Ascending aorta (tissue), 2 donors: ENCODE measurements around the gene LMTK2. TPM values are rescaled to one million over a fixed set of nuclear protein-coding genes. Genes with fewer than 3 reads are reported as not detected.

Source experiments
- DNase-seq, 2 donors: peaks; one replicate each; pipeline ENCODE4 v3.0.0-alpha.2; 2019; ENCODE audit warnings: low spot score in 2 of 2
- H3K27ac ChIP-seq, 2 donors: fragments of 200-600 bp; sonication (generic); one replicate each; pipeline ENCODE4 v1.5.1; 2016 to 2017; ENCODE audit warnings: mild to moderate bottlenecking in 1 of 2
- H3K27me3 ChIP-seq: fragments of 200-600 bp; sonication (generic); one replicate; pipeline ENCODE4 v1.5.1; 2017
- H3K36me3 ChIP-seq, 2 donors: fragments of 200-600 bp; sonication (generic); one replicate each; pipeline ENCODE4 v1.5.1; 2016
- H3K4me1 ChIP-seq, 2 donors: fragments of 200-600 bp; sonication (generic); one replicate each; pipeline ENCODE4 v1.5.1; 2016 to 2017; ENCODE audit warnings: mild to moderate bottlenecking in 1 of 2
- H3K4me3 ChIP-seq, 2 donors: fragments of 200-600 bp; sonication (generic); one replicate each; pipeline ENCODE4 v1.5.1; 2016 to 2017; ENCODE audit warnings: mild to moderate bottlenecking in 1 of 2
- H3K9me3 ChIP-seq, 2 donors: fragments of 200-600 bp; sonication (generic); one replicate each; pipeline ENCODE4 v1.5.1; 2016
- intact Hi-C: fragments of 100-400 bp; cut with DNase I; formaldehyde crosslinking; loops from one replicate; pipeline ENCODE4 v1.15.1; 2023
- total RNA-seq: library from RNA; depleted of rRNA; stranded (reverse); fragments of >200 nt; gene quantifications from one replicate; pipeline ENCODE4 v1.1.0, GENCODE V29; 2016
- TF ChIP-seq, protein P1 (sequence below), 3 experiments: fragments of 200-600 bp in 2 of 3; fragments of 450-650 bp in 1 of 3; sonication (generic) in 2 of 3; IDR thresholded peaks; one replicate each; pipeline ENCODE4 v1.5.1; 2016 to 2019; ENCODE audit warnings: antibody characterized with exemption in 3 of 3, mild to moderate bottlenecking in 1 of 3, moderate library complexity in 1 of 3

LMTK2 gene
- total RNA-seq, 1 donor from 2014 or later, result 11.8 TPM

DNA sequence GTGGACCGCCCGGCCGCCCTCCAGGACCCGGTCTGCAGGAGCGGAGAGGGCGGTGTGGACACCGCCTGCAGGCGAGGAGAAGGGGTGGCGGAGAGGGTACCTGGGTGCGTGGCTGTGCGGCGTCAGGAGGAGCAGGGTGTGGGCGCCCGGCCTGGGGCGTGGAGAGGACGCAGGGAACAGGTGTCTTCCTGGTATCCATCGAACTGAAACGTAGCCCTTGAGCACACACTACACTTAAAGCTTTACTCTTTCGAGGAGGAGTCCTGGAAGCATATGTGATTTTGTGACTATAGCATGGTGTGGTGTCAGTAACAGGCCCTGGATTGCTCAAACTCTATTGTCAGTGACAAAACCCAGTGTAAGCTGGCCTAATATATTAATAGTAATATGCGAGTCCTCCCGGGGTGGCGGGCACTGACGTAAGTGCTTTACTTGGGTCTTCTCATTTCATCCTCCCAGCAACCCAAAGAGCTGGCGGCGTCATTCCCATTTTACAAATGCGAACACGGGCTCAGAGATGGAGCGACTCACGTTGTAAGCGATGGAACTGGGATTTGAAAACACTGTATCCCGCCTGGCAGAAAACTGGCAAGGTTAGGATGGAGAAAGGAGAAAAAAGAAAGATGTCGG is 145.9 kb downstream of the LMTK2 start:
- no peaks in the 10 kb centered on the region for H3K9me3 ChIP-seq
- intact Hi-C loops, result loop anchor here (1.0 to 5.0 kb wide), 3 partner anchors 29 to 146 kb away; partner anchors contain the start of genes BRI3 and LMTK2
- no peaks in the 10 kb centered on the region for H3K27me3 ChIP-seq
- H3K4me1 ChIP-seq, result peaks cover 6 to 18% of the 10 kb centered on the region in 2 donors
- peaks cover 2 to 6% of the 10 kb centered on the region in 2 donors for H3K36me3 ChIP-seq
- peak overlapping the region; percentile 65 to 81 for H3K27ac ChIP-seq
- no peak for DNase-seq
- TF ChIP-seq, protein P1, sequence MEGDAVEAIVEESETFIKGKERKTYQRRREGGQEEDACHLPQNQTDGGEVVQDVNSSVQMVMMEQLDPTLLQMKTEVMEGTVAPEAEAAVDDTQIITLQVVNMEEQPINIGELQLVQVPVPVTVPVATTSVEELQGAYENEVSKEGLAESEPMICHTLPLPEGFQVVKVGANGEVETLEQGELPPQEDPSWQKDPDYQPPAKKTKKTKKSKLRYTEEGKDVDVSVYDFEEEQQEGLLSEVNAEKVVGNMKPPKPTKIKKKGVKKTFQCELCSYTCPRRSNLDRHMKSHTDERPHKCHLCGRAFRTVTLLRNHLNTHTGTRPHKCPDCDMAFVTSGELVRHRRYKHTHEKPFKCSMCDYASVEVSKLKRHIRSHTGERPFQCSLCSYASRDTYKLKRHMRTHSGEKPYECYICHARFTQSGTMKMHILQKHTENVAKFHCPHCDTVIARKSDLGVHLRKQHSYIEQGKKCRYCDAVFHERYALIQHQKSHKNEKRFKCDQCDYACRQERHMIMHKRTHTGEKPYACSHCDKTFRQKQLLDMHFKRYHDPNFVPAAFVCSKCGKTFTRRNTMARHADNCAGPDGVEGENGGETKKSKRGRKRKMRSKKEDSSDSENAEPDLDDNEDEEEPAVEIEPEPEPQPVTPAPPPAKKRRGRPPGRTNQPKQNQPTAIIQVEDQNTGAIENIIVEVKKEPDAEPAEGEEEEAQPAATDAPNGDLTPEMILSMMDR (IDR thresholded peaks at IDR 0.05), result no peak
- H3K4me3 ChIP-seq, result peak overlapping the region; percentile 80 to 90

- Histone ChIP-seq H3K4me1 (peaks cover 6 to 18% of the 10 kb centered on the region in 2 donors), H3K4me3 (no peak overlapping the region), H3K27me3 (no peaks in the 10 kb centered on the region), H3K27ac (no peak overlapping the region), H3K36me3 (peaks cover 6% of the 10 kb centered on the region in 2 donors), H3K9me3 (no peaks in the 10 kb centered on the region)
- TF ChIP-seq, protein P1 (IDR thresholded peaks at IDR 0.05), result no peak
- no peak for DNase-seq
- intact Hi-C loops, result loop anchor here (5.0 kb wide), 1 partner anchor 67 kb away; no protein-coding TSS in a partner anchor
These were observed 147.9 kb downstream of the LMTK2 start for GRCh38 chr7:98254516-98254915.

GRCh38 chr7:98254951-98255610 is 148.4 kb downstream of the LMTK2 start:
- Histone ChIP-seq H3K27ac (no peak overlapping the region), H3K4me3 (no peak overlapping the region), H3K9me3 (no peaks in the 10 kb centered on the region), H3K36me3 (peaks cover 6% of the 10 kb centered on the region in 2 donors), H3K27me3 (no peaks in the 10 kb centered on the region), H3K4me1 (peaks cover 6 to 17% of the 10 kb centered on the region in 2 donors)
- DNase-seq, result no peak
- intact Hi-C loops, result loop anchor here (5.0 kb wide), 1 partner anchor 68 kb away; no protein-coding TSS in a partner anchor
- TF ChIP-seq, protein P1 (IDR thresholded peaks at IDR 0.05), result no peak

DNA sequence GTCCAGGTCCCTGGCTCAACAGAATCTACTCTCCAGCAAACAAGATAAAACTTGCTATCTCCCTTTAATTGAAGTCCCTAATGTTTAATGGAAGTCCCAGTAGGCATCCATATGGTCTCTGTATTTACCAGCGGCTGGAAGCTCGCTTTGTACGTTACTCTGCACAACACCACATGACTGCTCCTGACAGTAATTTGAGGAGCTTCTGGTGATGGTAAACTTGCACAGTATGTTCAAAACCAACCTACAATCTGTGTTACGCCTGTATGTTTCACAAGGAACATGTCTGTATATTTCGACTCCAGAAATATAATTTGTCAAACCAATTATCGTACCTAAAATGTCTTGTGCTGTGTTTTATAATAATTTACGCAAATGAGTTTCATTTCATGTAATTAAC is 149.8 kb downstream of the LMTK2 start:
- Histone ChIP-seq H3K9me3 (no peaks in the 10 kb centered on the region), H3K36me3 (peaks cover 6 to 10% of the 10 kb centered on the region in 2 donors), H3K4me1 (peaks cover 2 to 8% of the 10 kb centered on the region in 2 donors), H3K27ac (no peak overlapping the region), H3K4me3 (no peak overlapping the region), H3K27me3 (no peaks in the 10 kb centered on the region)
- TF ChIP-seq, protein P1 (IDR thresholded peaks at IDR 0.05), result no peak
- no peak for DNase-seq
- intact Hi-C loops, result no loop called here

DNA sequence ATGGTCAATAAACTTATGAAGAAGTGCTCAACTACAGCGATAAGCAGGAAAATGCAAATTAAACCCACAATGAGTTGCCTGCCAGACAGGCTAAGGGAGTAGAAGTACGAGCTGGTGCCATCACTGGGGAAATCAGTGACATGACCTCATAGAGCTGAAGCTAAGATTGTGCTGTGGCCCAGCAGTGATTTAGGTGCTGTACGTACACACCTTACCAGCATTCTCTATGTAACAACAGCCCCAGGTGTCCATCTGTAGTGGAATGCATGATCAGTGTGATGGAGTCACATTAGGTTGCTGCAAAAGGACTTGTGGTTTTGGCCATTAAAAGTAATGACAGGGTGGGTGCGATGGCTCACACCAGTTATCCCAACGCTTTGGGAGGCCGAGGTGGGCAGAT is 151.0 kb downstream of the LMTK2 start:
- Histone ChIP-seq H3K4me3 (no peak overlapping the region), H3K9me3 (no peaks in the 10 kb centered on the region), H3K36me3 (peaks cover 6 to 10% of the 10 kb centered on the region in 2 donors), H3K27ac (no peak overlapping the region), H3K4me1 (peaks cover 0 to 4% of the 10 kb centered on the region in 2 donors), H3K27me3 (no peaks in the 10 kb centered on the region)
- intact Hi-C loops, result no loop called here
- no peak for DNase-seq
- TF ChIP-seq, protein P1 (IDR thresholded peaks at IDR 0.05), result no peak

Other genes starting within 250 kb of the LMTK2 start
- 41.7 TPM for gene ASNS, start 234.5 kb upstream of the LMTK2 start, total RNA-seq
- not detected for gene OCM2, start 116.7 kb upstream of the LMTK2 start, total RNA-seq
- not detected for gene BHLHA15, start 104.6 kb downstream of the LMTK2 start, total RNA-seq
- gene TECPR1, start 145.4 kb downstream of the LMTK2 start, total RNA-seq, result 28.1 TPM
- 61.6 TPM for gene BRI3, start 174.8 kb downstream of the LMTK2 start, total RNA-seq